Chondrocyte (in vitro differentiated cells): ENCODE results near the gene MEAK7. TPM values are rescaled to one million over a fixed set of nuclear protein-coding genes. Genes with fewer than 3 reads are reported as not detected.

Experiments used
- DNase-seq: peaks from one replicate; pipeline ENCODE4 v3.0.0; 2021; ENCODE audit warnings: mixed read lengths, low spot score
- H3K27ac Mint-ChIP-seq: one replicate; pipeline ENCODE4 v1.8.0; 2021; ENCODE audit warnings: mild to moderate bottlenecking, moderate library complexity, mixed read lengths; ENCODE audit not compliant: unreplicated experiment
- H3K27me3 Mint-ChIP-seq: 2 replicates; pipeline ENCODE4 v1.8.0; 2021; ENCODE audit warnings: low read depth, mixed read lengths
- H3K36me3 Mint-ChIP-seq: 2 replicates; pipeline ENCODE4 v1.8.0; 2021; ENCODE audit warnings: low read depth, mixed read lengths
- H3K4me1 Mint-ChIP-seq: 2 replicates; pipeline ENCODE4 v1.8.0; 2021; ENCODE audit warnings: low read depth, mild to moderate bottlenecking, mixed read lengths
- H3K4me3 Mint-ChIP-seq: one replicate; pipeline ENCODE4 v1.8.0; 2021; ENCODE audit warnings: mild to moderate bottlenecking, moderate library complexity, mixed read lengths; ENCODE audit not compliant: unreplicated experiment
- H3K9me3 Mint-ChIP-seq: 2 replicates; pipeline ENCODE4 v1.8.0; 2021; ENCODE audit warnings: low read depth, mixed read lengths
- total RNA-seq: library from RNA; stranded (reverse); gene quantifications from 3 replicates; pipeline ENCODE4 v1.2.1, GENCODE V29; 2021
- TF ChIP-seq, protein P1 (sequence below): fragments of 200-600 bp; sonication (generic); IDR thresholded peaks from 2 replicates; pipeline ENCODE4 v1.5.0; 2021; ENCODE audit warnings: antibody characterized with exemption, mild to moderate bottlenecking, moderate library complexity

MEAK7 gene
- total RNA-seq, 1 donor from 2014 or later, result 26.8 TPM

DNA sequence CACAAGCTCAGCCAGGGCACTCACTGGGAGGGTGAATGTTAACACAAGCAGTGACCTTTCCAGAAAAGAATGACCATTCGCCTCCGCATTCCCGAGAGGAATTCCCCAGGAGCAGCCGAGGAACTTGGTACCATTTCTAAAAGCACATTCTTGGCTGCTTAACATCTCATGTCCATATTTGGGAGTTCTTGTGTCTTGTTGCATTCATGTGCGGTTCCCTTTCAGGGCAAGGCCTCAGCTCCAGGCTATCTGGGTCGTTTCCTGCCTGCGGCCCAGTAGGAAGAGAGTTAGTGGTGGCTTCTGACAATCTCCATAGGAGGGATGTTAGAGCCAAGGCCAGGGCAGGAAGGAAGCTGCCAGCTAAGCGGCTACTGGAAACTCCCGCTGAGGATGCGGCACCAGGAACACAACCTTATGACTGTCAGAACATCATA is 27.8 kb upstream of the MEAK7 start:
- TF ChIP-seq, protein P1, sequence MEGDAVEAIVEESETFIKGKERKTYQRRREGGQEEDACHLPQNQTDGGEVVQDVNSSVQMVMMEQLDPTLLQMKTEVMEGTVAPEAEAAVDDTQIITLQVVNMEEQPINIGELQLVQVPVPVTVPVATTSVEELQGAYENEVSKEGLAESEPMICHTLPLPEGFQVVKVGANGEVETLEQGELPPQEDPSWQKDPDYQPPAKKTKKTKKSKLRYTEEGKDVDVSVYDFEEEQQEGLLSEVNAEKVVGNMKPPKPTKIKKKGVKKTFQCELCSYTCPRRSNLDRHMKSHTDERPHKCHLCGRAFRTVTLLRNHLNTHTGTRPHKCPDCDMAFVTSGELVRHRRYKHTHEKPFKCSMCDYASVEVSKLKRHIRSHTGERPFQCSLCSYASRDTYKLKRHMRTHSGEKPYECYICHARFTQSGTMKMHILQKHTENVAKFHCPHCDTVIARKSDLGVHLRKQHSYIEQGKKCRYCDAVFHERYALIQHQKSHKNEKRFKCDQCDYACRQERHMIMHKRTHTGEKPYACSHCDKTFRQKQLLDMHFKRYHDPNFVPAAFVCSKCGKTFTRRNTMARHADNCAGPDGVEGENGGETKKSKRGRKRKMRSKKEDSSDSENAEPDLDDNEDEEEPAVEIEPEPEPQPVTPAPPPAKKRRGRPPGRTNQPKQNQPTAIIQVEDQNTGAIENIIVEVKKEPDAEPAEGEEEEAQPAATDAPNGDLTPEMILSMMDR, result no peak
- Mint-ChIP-seq H3K4me3 (peak overlapping the region; percentile 29), H3K9me3 (peaks cover 7% of the 10 kb centered on the region), H3K4me1 (peaks cover 24% of the 10 kb centered on the region), H3K27me3 (no peaks in the 10 kb centered on the region), H3K27ac (peak overlapping the region; percentile 93), H3K36me3 (peaks cover 5% of the 10 kb centered on the region)
- no peak for DNase-seq

DNA sequence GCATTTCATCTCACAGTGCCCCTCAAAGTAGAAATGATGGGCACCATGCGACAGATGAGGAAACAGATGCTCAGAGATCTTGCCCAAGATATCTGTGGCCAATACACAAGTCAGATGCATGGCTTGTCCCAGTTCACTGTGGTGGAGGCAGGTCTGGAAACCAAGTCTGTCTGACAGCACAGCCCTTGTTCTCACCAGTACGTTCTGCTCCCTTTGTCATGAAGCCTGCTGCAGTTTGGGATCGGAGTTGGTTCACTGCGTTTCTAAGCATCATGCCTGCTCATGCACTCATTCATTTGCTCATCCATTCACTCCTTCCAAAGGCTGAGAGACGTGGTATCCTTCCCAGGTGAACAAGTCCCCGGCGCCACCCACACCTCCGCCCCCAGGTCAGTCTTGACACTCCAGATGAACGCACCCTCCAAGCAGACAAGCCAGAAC is 27.2 kb upstream of the MEAK7 start:
- Mint-ChIP-seq H3K4me1 (peaks cover 30% of the 10 kb centered on the region), H3K36me3 (peaks cover 5% of the 10 kb centered on the region), H3K4me3 (no peak overlapping the region), H3K9me3 (peaks cover 7% of the 10 kb centered on the region), H3K27ac (peak overlapping the region; percentile 93), H3K27me3 (no peaks in the 10 kb centered on the region)
- TF ChIP-seq, protein P1, result no peak
- no peak for DNase-seq

DNA sequence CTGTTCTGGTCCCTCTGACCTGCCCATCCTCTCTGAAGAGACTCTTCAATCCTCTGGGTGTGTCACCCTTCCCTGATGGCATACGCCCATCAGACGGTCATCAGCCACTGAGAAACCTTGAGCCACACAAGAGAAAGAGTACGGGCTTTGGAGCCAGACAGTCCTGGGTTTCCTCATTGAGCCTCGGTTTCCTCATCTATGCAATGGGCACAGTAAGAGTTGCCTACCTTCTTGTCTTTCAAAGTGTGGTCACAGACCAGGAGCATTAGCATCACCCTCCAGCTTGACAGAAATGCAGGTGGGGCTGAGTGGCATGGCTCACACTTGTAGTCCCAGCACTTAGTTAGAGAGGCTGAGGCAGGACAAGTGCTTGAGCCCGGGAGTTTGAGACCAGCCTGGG is 26.1 kb upstream of the MEAK7 start:
- TF ChIP-seq, protein P1, result no peak
- H3K27ac Mint-ChIP-seq, result no peak overlapping the region
- peaks cover under 1% of the 10 kb centered on the region for H3K27me3 Mint-ChIP-seq
- H3K36me3 Mint-ChIP-seq, result peaks cover 5% of the 10 kb centered on the region
- H3K9me3 Mint-ChIP-seq, result peaks cover 7% of the 10 kb centered on the region
- H3K4me3 Mint-ChIP-seq, result no peak overlapping the region
- DNase-seq, result no peak
- peaks cover 31% of the 10 kb centered on the region for H3K4me1 Mint-ChIP-seq

DNA sequence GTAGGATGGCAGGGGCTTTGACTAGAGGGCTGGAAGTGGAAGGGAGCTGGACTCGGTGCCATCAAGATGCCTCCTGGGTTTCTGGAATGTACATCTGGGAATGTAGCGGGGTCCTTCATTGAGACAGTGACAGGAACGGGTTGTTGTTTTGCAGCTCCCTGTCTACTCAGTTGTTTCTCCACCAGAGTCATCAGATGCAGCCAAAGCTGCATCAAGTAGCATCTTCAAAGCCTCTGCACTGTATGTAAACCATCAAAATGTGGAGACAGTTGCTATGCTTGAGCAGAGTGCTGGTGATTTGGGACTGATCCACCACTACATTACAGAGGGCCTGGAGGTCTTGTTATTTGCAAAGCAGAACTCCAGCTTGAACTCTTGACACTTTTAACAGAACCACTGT is 25.1 kb upstream of the MEAK7 start:
- no peak for DNase-seq
- Mint-ChIP-seq H3K9me3 (peaks cover 7% of the 10 kb centered on the region), H3K4me3 (no peak overlapping the region), H3K36me3 (peaks cover 5% of the 10 kb centered on the region), H3K27ac (no peak overlapping the region), H3K4me1 (peaks cover 31% of the 10 kb centered on the region), H3K27me3 (peaks cover 3% of the 10 kb centered on the region)
- TF ChIP-seq, protein P1, result no peak

DNA sequence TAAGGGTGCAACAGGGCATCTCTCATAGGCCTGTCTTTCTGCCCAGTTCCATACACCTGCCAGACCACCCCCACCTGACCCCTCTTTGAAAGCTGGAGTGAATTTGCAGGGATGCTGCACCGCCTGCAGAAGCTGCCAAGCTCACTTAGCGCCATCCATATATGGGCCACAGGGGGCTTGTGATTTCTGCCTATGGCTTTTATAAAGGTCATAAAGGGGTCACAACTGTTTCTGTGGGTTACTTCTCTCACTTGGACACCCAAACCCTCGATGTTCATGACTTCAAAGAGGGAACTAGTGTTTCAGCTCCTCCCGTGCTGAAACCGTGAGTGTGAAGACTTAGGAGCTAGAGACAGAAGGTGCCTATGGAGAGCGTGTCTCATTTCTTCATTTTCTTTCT is 23.9 kb upstream of the MEAK7 start:
- H3K27ac Mint-ChIP-seq, result no peak overlapping the region

More for the DNA sequence above, 23.9 kb upstream of the MEAK7 start:
- TF ChIP-seq, protein P1, result no peak
- H3K4me1 Mint-ChIP-seq, result peaks cover 34% of the 10 kb centered on the region
- H3K36me3 Mint-ChIP-seq, result peaks cover 5% of the 10 kb centered on the region
- H3K4me3 Mint-ChIP-seq, result no peak overlapping the region
- peaks cover 3% of the 10 kb centered on the region for H3K27me3 Mint-ChIP-seq
- no peak for DNase-seq
- H3K9me3 Mint-ChIP-seq, result peaks cover 7% of the 10 kb centered on the region
